ACHN (cell line): ENCODE results near the gene ACSS1.

Experiments used
- DNase-seq: peaks from one replicate; pipeline ENCODE4 v3.0.0-alpha.2; 2015
- in situ Hi-C: cut with HindIII; loops from 2 replicates; pipeline ENCODE4 v1.10.0; 2017; ENCODE audit warnings: low sequenced_read_pairs, low pct_ligation_motif_present, low pct_unique_long_range_greater_than_20kb

ACSS1 gene

DNA sequence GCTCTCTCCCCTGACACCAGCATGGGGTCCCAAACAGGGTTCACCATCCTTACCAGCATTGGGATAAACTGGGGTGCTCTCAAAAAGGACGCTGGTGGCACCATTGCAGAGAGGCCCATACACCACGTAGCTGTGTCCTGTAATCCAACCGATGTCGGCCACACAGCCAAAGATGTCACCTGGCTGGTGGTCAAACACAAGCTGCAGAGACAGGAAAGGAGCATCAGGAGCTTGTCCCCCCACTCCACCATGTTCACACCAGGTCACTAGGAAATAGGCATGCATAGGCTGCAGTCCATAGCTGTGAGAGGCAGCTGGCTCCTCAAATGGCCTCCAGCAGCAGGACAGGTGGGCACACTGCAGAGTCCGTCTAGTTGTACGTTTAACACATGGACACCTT lies 36.6 kb downstream of the ACSS1 start:
- no peak for DNase-seq
- in situ Hi-C loops, result no loop called here

DNA sequence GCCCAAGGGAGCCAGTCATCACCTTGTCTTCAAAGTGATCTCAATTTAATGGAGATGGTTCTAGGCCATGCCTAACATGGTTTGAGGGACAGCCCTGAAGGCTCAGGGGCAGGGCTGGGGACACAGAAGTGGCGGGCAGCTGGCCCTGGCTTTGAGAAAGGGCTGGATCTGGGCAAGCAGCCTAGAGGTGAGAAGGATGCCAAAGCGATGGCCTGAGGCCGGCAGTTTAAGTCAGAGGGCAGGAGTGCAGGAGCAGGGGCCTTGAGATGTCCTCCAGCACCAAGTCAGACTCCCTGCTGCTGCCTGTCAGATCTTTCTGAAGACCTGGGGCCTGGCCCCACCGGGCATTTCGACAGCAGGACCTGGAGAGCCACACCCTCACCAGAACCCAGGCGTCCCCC lies 37.0 kb downstream of the ACSS1 start:
- no peak for DNase-seq
- in situ Hi-C loops, result no loop called here

DNA sequence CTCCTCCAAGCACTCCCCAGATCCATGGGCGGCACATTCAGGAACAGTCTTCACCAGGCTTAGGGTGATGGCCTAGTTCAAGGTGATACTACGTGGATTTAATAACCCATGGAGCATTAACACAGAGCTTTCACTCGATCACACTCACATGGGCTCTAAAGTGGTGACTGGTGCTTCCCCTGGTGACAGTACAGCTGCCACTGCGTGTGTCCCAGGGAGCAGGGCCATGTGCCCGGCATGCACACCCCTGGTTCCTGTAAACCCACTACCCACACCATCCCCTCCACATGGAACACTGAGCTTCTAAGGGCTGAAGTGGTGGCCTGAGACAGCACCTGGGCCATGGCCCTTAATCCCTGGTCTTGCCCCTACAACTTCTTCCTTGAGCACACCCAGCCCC lies 37.6 kb downstream of the ACSS1 start:
- in situ Hi-C loops, result no loop called here
- DNase-seq, result no peak

DNA sequence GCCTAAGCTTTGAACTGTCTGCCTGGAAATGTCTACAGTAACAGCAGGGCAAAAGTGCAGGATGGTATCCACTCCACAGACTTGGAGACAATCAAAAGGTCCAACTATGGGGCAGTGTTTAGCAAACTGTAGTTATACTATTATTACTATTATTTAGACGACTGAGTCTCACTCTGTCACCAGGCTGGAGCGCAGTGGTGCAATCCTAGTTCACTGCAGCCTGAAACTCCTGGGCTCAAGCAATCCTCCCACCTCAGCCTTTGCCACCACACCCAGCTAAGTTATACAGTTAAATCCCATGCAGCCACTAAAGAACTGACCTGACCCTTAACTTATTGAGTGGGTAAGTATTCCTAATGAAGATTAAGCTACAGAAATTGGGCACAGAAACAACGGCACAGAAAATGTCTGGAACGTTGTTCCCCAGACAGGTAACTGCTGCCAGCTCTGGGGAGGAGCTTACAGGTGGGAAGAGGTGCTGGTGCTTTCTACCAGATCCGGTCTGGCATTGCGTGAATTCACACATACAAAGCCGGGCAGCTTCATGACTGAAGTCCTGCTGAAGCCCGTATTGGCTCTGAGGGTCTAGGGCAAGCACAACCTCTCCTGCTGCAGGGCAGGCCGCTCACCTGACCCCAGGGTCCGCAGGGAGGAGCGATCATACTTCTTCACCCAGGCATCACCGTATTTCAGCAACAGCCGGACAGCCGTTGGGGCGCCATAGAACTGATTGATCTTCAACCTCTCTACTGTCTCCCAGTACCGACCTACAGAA lies 38.4 kb downstream of the ACSS1 start:
- no peak for DNase-seq
- in situ Hi-C loops, result no loop called here

DNA sequence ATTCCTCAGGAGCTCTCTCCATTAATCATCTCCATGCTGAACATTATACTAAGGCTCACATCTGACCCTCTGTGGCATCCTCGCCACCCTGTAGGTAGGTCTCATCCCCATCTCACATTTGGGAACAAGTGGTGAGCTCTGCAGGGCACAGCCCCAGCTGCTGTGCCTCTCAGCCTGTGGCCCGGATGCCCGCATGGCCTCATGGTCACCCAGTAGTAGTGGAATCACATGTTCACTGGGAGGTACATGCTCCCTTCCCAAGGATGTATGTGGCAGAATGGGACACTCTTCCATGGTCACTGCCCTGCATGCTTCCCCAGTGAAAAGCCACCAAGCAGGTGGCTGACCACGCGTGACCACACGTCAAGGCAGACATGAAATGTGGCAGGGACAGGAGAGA lies 39.1 kb downstream of the ACSS1 start:
- DNase-seq, result no peak
- in situ Hi-C loops, result no loop called here

DNA sequence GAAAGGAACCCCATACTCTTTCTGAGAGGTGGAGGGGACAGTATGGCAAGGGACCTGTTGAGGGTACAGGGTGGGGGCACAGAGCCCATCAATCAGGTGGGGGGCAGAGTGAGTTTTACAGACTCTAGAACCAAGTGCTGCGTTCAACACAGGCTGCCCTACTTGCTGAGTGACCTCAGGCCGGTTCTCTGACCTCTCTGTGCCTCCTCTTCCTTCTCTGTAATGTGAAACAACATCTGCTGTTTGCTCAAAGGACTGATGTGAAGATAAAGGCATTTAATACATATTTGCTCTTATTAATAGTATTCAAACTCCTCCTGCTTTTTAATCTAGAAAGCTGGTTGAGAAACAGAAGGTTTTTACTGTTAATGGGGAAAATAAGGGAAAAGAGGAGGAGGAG lies 39.5 kb downstream of the ACSS1 start:
- no peak for DNase-seq
- in situ Hi-C loops, result no loop called here

DNA sequence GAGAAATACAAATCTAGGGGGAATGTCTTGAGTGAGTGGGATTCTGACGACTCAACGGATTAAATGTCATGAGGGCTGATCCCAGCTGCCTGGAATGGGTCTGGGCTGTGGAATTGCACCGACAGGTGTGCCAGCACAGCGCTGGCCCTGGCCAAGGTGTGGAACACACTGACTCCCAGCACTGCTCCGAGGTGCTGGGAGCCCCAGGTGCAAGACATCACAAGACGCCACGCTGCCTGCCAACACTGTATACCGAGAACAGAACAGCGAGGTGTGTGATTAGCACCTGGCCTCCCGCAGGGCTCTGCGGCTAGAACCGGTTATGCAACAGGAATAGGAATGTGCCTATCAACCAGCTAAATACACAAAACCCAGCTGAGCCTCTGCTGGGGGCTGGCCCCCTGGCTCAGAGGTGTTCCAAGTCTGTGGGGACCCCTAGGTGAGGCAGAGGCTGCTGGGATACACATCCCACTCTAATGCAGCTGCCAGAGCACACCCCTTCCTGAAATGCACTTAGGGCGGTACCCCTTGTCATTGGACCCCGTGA lies 40.6 kb downstream of the ACSS1 start:
- no peak for DNase-seq
- in situ Hi-C loops, result no loop called here

DNA sequence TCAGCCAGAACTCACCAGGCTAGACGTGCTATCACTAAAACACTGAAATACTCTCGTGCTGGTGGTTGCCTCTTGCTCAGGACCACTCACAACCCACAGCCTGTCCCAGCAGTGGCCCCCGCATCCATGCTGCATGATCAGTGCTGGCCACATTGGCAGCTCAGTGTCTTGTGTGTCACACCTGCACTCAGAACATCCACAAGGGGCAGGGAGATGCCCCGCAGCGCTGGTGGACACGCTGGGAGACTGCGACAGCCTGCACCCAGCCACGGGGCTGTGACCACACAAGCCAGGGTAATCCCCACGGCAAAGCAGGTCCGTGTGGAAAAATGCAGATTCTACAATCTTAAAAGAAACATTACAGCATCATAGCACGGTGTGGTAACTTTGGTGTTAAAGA lies 41.5 kb downstream of the ACSS1 start:
- in situ Hi-C loops, result no loop called here
- DNase-seq, result no peak

DNA sequence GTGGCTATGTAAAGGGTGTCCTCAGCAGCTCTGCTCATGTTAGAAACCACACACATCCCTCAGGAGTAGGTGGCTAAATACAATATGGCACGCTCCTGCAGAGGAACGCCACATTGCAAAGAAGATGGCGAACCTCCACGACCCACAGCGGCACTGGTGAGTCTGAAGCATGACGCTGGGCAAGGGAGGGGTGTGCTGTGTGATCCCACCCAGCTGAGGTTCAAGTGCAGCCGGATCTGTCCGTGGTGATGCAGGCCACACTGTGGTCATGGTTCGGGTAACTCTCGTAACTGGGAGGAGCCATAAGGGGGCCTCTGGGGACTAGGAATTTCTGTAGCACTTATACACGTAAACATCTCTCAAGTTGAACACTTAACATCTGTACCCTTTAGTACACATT lies 42.0 kb downstream of the ACSS1 start:
- in situ Hi-C loops, result no loop called here

DNA sequence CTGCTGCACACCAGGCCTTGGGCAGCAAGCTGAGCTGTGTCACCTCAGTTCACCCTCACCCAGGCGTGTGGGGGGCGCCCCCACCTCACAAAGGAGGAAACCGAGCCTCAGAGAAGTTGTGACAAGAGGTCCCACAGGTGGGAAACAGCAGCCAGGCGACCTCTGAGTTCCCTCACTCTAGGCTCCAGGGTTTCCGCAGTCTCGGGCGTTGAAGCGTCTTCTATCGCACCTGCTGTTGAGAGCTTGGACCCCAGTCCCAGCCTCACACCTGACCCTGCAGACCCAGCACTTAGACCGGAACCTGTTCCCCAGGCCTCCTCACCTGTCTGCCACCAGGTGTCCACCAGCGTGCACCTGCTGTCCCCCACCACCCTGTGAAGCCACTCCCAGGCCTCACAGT lies 43.1 kb downstream of the ACSS1 start:
- no peak for DNase-seq
- in situ Hi-C loops, result no loop called here

More for the DNA sequence above, 42.0 kb downstream of the ACSS1 start:
- no peak for DNase-seq

DNA sequence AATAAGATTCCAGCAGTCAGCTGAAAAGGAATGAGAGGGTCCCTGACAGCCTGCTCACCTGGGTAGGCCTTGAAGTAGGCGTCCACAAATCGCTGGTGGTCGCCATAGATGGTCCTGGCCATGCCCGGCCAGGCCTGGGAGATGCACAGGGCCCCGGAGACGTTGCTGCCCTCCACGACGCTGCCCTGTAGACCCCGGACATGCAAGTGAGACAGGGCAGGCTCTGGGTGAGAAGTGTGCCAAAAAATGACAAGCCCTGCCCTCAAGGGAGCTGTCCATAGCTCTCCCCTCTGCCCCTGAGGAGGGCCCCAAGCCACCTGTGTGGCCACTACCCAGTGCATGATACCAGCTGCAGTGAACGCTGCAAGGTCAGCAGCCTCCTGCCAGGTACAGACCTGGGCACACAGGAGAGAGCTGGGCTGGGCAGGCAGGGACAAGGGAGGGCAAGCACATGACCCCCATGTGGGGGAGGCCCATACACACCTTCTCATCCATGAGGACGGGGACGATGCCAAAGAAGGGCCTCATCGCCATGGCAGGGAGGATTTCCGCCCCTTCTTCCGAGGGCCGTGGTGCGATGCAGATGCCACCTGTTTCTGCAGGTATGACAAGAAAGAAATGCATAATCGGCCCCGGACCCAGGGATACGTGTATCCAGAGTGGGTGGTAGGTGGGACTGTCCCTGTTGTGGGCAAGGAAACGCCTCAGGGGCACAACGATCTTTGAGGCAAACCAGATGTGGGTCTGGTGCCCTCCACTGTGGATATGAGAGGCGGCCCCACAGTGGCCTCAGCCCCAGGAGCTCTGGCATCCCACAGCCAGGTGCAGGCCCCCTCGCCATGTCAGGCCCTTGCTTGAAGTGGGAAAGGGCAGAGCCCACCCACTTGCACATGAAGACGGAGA lies 44.2 kb downstream of the ACSS1 start:
- DNase-seq, result no peak
- in situ Hi-C loops, result no loop called here

DNA sequence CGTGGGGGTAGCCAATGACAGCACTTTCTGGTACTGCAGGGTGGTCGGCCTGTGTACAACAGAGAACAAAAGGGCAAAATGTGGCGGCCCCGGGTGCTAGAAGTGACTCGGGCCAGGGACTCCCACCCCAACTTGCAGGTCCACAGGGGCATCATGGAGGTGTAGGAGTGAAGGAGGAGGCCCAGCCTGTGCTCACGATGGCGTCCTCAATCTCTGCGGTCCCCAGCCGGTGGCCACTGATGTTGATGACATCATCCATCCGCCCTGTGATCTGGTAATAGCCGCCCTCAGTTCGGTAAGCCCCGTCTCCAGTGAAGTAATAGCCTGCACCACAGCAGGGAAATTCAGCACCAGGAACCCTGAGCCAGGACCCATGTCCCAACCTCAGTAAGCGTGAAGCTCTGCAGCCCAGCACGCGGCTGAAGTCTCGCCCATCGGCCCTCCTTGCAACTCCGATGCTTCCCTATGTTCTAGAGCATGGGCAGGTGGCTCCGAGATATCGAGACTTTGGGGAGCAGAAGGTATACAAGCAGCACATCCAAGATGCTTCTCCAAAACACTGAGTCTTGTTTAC lies 45.2 kb downstream of the ACSS1 start:
- in situ Hi-C loops, result no loop called here
- no peak for DNase-seq

DNA sequence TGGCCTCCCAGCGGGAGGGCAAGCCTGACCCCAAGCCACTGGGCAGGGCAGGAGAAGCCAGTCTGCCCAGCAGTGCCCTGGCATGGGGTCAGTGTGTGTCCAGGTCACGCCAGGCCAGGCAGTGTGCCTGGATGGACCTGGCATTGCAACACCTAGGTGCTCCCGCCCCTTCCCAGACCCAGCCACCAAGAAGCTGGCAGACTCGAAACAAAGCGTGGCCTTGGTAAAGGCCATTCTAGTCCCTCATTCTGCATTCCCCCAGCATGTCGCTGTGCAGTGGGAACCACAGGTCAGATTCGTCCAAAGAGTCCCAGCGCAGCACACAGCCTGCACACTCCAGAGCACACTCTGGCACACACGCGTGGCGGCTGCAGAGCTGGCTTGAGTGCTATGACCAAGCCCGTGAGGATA lies 46.1 kb downstream of the ACSS1 start:
- no peak for DNase-seq
- in situ Hi-C loops, result no loop called here

DNA sequence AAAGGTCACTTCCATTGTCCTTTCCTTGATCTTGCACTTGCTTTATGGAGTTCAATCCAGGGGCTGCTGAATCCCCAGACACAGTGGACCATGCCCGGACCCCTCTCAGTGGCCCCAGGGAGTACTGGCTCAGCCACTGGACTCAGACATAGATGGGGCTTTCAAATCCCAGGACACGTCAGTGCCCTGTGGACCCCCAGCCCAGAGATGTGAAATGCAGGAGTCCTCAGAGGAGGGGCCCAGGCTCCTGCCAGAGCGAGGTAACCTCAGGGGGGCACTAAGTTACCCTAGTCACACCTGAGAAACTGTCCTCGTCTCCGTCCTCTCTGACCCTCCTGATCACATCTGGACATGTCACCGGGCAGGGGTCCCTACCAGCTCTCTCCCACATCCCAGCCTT lies 46.7 kb downstream of the ACSS1 start:
- in situ Hi-C loops, result no loop called here
- DNase-seq, result no peak

DNA sequence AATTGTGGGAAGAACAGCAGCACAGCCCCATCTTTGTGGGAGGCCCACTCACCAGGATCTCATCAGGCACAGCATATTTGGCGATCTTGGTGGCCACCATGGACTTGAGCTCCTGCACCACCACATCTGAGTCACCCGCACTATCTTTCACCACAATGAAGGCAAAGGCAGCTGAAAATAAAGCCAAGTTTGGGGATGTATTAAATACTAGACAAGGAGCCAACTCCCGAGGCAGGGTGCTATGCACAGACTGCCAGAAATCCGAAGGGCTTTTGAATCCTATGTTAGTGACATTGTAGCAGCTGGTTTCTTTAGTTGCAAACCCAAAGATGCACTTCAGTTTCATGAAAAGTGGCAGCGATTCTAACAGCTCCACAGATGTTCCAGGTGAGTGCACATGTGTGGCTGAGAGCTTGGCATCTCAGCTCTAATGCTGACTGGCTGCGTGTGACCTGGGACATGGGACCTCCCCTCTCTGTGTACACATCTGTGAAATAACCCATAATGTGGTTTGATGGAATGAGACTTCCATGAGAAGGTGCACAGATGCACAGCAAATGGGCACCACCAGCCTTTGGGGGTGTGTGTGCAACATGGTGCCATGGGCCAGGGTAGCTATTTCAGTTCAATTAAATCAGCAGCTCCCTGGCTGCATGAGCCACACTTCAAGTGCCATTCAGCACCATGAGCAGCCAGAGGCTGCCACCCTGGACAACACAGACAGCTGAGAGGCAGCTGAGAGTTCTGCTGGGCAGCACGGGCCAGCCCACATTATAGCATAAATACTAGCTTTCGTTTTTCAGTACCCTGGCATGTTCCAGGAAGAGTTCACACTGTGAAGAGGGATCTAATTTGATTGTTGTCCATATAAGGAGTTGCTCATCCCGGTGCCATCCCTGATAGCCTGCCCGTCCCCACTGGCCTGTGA lies 48.5 kb downstream of the ACSS1 start:
- no peak for DNase-seq
- in situ Hi-C loops, result no loop called here

DNA sequence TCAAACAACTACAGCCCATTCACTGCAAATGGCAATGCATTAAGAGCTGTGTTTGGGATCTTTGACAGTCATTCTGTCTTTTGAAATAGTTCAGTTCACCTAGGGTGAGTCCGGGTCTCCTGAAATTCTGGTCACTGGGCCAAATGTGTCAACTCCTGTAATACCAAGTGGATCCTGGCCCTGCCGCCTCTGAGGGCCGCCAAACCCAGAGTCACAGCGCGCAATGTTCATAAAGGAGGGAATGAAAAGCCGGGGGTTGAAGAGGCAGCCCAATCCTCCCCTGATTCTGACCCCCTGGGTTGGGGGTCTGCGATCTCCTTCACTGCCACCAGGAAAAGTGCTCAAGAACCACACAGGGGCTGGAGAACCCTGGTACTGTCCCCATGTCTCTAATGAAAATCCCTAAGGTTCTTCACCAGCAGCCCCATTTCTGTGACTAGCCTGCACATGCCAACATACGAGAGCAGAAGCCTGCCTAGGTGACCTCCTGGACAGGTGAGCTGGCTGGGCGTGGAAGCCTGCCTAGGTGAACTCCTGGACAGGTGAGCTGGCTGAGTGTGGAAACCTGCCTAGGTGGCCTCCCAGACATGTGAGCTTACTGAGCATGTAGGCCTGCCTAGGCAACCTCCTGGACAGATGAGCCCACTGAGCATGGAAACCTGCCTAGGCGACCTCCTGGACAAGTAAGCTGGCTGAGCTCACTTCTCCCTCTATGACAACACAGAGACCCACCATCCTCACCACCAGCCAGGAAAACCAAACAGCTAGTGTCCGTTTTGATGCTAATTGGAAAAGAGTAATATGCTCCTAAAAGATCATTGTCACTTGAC lies 49.3 kb downstream of the ACSS1 start:
- in situ Hi-C loops, result no loop called here
- DNase-seq, result no peak

DNA sequence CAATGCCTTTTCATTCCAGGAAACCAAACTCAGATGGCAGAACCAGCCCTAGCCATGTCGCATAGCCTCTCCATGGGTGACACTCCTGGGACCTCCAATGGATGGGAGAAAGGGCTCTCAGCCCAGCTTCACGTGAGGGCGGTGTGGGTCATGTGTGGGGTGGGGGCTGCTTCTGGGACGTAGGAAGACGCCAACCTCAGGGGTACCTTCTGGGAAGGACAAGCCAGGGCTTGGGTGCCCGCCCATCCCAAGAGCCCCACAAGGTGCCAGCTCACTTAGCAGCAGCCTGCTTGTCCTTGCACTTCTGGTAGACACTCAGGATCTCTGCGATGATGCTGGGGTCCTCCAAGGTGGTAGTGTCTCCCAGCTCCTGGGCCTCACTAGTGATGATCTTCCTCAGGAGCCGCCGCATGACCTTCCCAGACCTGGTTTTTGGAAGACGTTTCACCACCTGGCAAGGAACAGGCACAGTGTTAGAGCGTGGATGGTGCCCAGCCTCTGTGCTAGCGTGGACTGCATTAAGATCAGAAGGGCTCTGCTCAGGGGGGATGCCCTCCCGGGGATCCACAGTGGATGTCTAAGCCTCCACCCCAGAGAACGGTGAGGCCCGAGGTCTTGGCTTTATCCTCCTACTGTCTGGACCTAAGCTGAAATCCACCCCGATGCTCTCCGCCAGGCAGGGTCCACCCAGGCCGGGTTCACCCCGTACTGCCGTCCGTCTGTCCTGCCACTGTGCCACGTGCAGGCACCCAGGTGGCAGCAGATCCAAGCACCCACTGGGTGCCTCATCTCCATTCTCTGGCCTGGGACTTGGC lies 50.2 kb downstream of the ACSS1 start:
- DNase-seq, result no peak
- in situ Hi-C loops, result no loop called here
